H9 (cell line): ENCODE measurements around the gene ISG15. TPM values are rescaled to one million over a fixed set of nuclear protein-coding genes. Genes with fewer than 3 reads are reported as not detected.

Source experiments
- DNase-seq: peaks from one replicate; pipeline ENCODE4 v3.0.0-alpha.2; 2017
- H2AFZ ChIP-seq: one replicate; pipeline ENCODE4 v1.6.1; 2013; ENCODE audit warnings: mild to moderate bottlenecking, low read length, control low read depth, moderate library complexity
- H2AK5ac ChIP-seq: 2 replicates; pipeline ENCODE4 v1.6.1; 2013; ENCODE audit warnings: low read length, control low read depth, mixed read lengths; ENCODE audit not compliant: insufficient read length
- H2BK120ac ChIP-seq: one replicate; pipeline ENCODE4 v1.6.1; 2013; ENCODE audit warnings: low read depth, mild to moderate bottlenecking, low read length, control low read depth, inconsistent platforms; ENCODE audit not compliant: poor library complexity, severe bottlenecking
- H2BK12ac ChIP-seq: 2 replicates; pipeline ENCODE4 v1.6.1; 2013; ENCODE audit warnings: low read length, control low read depth, mixed read lengths, low read depth; ENCODE audit not compliant: insufficient read length
- H2BK15ac ChIP-seq: 2 replicates; pipeline ENCODE4 v1.6.1; 2013; ENCODE audit warnings: low read depth, low read length, control low read depth
- H2BK20ac ChIP-seq: one replicate; pipeline ENCODE4 v1.6.1; 2013; ENCODE audit warnings: low read depth, mild to moderate bottlenecking, low read length, control low read depth, inconsistent platforms; ENCODE audit not compliant: poor library complexity, severe bottlenecking
- H2BK5ac ChIP-seq: 2 replicates; pipeline ENCODE4 v1.6.1; 2013; ENCODE audit warnings: low read length, control low read depth, mixed read lengths; ENCODE audit not compliant: insufficient read length
- H3K14ac ChIP-seq: 2 replicates; pipeline ENCODE4 v1.6.1; 2013; ENCODE audit warnings: low read length, control low read depth; ENCODE audit not compliant: insufficient read depth
- H3K18ac ChIP-seq: 2 replicates; pipeline ENCODE4 v1.6.1; 2013; ENCODE audit warnings: low read depth, mild to moderate bottlenecking, mixed read lengths, low read length, control low read depth; ENCODE audit not compliant: insufficient read length
- H3K23ac ChIP-seq: 2 replicates; pipeline ENCODE4 v1.6.1; 2013; ENCODE audit warnings: low read length, control low read depth, mixed read lengths, low read depth; ENCODE audit not compliant: insufficient read length
- H3K23me2 ChIP-seq: 2 replicates; pipeline ENCODE4 v1.6.1; 2013; ENCODE audit warnings: low read depth, mild to moderate bottlenecking, mixed read lengths, low read length, control low read depth; ENCODE audit not compliant: insufficient read length, poor library complexity, severe bottlenecking
- H3K27ac ChIP-seq: 2 replicates; pipeline ENCODE4 v1.5.1; 2013; ENCODE audit warnings: low read length, control low read depth, mixed read lengths, low read depth; ENCODE audit not compliant: insufficient read length
- H3K27me3 ChIP-seq: 2 replicates; pipeline ENCODE4 v1.6.1; 2013; ENCODE audit warnings: low read length, control low read depth, inconsistent platforms; ENCODE audit not compliant: insufficient read depth
- H3K4ac ChIP-seq: 2 replicates; pipeline ENCODE4 v1.6.1; 2013; ENCODE audit warnings: low read depth, mild to moderate bottlenecking, control low read depth, inconsistent platforms, low read length, moderate library complexity
- H3K4me1 ChIP-seq: 2 replicates; pipeline ENCODE4 v1.6.1; 2013; ENCODE audit warnings: low read length, control low read depth, inconsistent platforms; ENCODE audit not compliant: insufficient read depth
- H3K4me2 ChIP-seq: 2 replicates; pipeline ENCODE4 v1.6.1; 2013; ENCODE audit warnings: low read length, control low read depth, mixed read lengths; ENCODE audit not compliant: insufficient read length, insufficient read depth
- H3K56ac ChIP-seq: 2 replicates; pipeline ENCODE4 v1.6.1; 2013; ENCODE audit warnings: low read depth, mild to moderate bottlenecking, mixed read lengths, low read length, control low read depth; ENCODE audit not compliant: insufficient read length
- H3K79me1 ChIP-seq: 2 replicates; pipeline ENCODE4 v1.6.1; 2013; ENCODE audit warnings: low read depth, mild to moderate bottlenecking, moderate library complexity, low read length, control low read depth, inconsistent platforms; ENCODE audit not compliant: insufficient read depth, poor library complexity, severe bottlenecking
- H3K79me2 ChIP-seq: 2 replicates; pipeline ENCODE4 v1.6.1; 2013; ENCODE audit warnings: low read length, control low read depth, inconsistent platforms; ENCODE audit not compliant: insufficient read depth
- H3K9ac ChIP-seq: 2 replicates; pipeline ENCODE4 v1.6.1; 2013; ENCODE audit warnings: low read length, control low read depth, mixed read lengths; ENCODE audit not compliant: insufficient read length; ENCODE audit errors: extremely low read depth
- H3K9me3 ChIP-seq: one replicate; pipeline ENCODE4 v1.6.1; 2013; ENCODE audit warnings: low read depth, low read length, inconsistent platforms; ENCODE audit not compliant: control insufficient read depth
- H3T11ph ChIP-seq: one replicate; pipeline ENCODE4 v1.6.1; 2013; ENCODE audit warnings: mild to moderate bottlenecking, low read length, control low read depth, inconsistent platforms
- H4K20me1 ChIP-seq: one replicate; pipeline ENCODE4 v1.6.1; 2013; ENCODE audit not compliant: control insufficient read depth, insufficient read length, insufficient read depth
- H4K5ac ChIP-seq: 2 replicates; pipeline ENCODE4 v1.6.1; 2013; ENCODE audit warnings: low read depth, mild to moderate bottlenecking, mixed read lengths, low read length, control low read depth; ENCODE audit not compliant: insufficient read length
- H4K8ac ChIP-seq: replicated peaks from 2 replicates; pipeline ENCODE4 v1.6.1; 2013; ENCODE audit warnings: low read length, control low read depth, mixed read lengths, low read depth; ENCODE audit not compliant: insufficient read length
- H4K91ac ChIP-seq: 2 replicates; pipeline ENCODE4 v1.6.1; 2013; ENCODE audit warnings: low read depth, mild to moderate bottlenecking, moderate library complexity, mixed read lengths, low read length, control low read depth; ENCODE audit not compliant: insufficient read length
- H3K27ac Mint-ChIP-seq, 3 experiments: 2 replicates in 2 of 3; 3 replicates in 1 of 3; pipeline ENCODE4 v1.8.0; 2020 to 2021; ENCODE audit warnings: mixed read lengths in 3 of 3, mild to moderate bottlenecking in 1 of 3, moderate library complexity in 1 of 3
- H3K27me3 Mint-ChIP-seq: 2 replicates; pipeline ENCODE4 v1.8.0; 2021; ENCODE audit warnings: low read depth, mild to moderate bottlenecking, moderate library complexity, mixed read lengths
- H3K36me3 Mint-ChIP-seq, 3 experiments: 2 replicates in 2 of 3; 3 replicates in 1 of 3; pipeline ENCODE4 v1.8.0; 2020 to 2021; ENCODE audit warnings: low read depth in 3 of 3, mixed read lengths in 3 of 3; ENCODE audit not compliant: insufficient read depth in 1 of 3
- H3K4me1 Mint-ChIP-seq, 2 experiments: 2 replicates each; pipeline ENCODE4 v1.8.0; 2020; ENCODE audit warnings: mixed read lengths in 2 of 2
- H3K4me3 Mint-ChIP-seq, 2 experiments: 2 replicates in 1 of 2; 3 replicates in 1 of 2; pipeline ENCODE4 v1.8.0; 2020 to 2021; ENCODE audit warnings: mild to moderate bottlenecking in 2 of 2, mixed read lengths in 2 of 2, moderate library complexity in 1 of 2
- H3K9me3 Mint-ChIP-seq, 2 experiments: 2 replicates in 1 of 2; 3 replicates in 1 of 2; pipeline ENCODE4 v1.8.0; 2020; ENCODE audit warnings: mild to moderate bottlenecking in 2 of 2, mixed read lengths in 2 of 2, moderate library complexity in 1 of 2
- WGBS: extraction: QIAGEN DNeasy Blood & Tissue Kit; methylation state at CpG from one replicate; pipeline ENCODE4 v1.1.7; 2013; ENCODE audit warnings: missing lambda C conversion rate, low lambda C conversion rate, mixed read lengths; ENCODE audit not compliant: insufficient read length; ENCODE audit errors: extremely low coverage; 5-methylcytosine and 5-hydroxymethylcytosine counted together
- total RNA-seq: library from RNA; stranded (reverse); gene quantifications from 2 replicates; pipeline ENCODE4 v1.2.1, GENCODE V29; 2021
- TF ChIP-seq, protein P1 (sequence below): fragments of 200-600 bp; sonication (generic); conservative IDR thresholded peaks from 3 replicates; pipeline ENCODE4 v1.8.0; 2021; ENCODE audit warnings: antibody characterized with exemption, mild to moderate bottlenecking

The ISG15 gene
- total RNA-seq, 1 experiment from 2014 or later = 39.7 TPM

GRCh38 chr1:1037366-1038327, 24.4 kb downstream of the ISG15 start:
- Histone ChIP-seq H2BK20ac (no peak overlapping the region), H4K5ac (no peak overlapping the region), H3K56ac (no peak overlapping the region), H3K4me1 (no peaks in the 10 kb centered on the region), H3K27me3 (no peaks in the 10 kb centered on the region; the same call in 1 of the 2 replicates), H2BK5ac (no peak overlapping the region), H3T11ph (no peak overlapping the region), H3K4me2 (no peak overlapping the region), H3K23me2 (peaks cover 13% of the 10 kb centered on the region), H3K79me2 (no peaks in the 10 kb centered on the region), H2AFZ (no peak overlapping the region), H3K9me3 (no peaks in the 10 kb centered on the region), H3K4ac (no peak overlapping the region), H2BK12ac (no peak overlapping the region), H3K18ac (no peak overlapping the region), H3K14ac (no peak overlapping the region), H3K79me1 (no peaks in the 10 kb centered on the region), H3K27ac (no peak overlapping the region), H4K91ac (no peak overlapping the region), H2BK15ac (no peak overlapping the region), H4K20me1 (no peaks in the 10 kb centered on the region), H3K23ac (no peak overlapping the region), H2BK120ac (no peak overlapping the region), H2AK5ac (no peak overlapping the region), H3K9ac (no peak overlapping the region), H4K8ac (no peak overlapping the region)
- Mint-ChIP-seq H3K4me3 (no peak overlapping the region), H3K9me3 (no peaks in the 10 kb centered on the region), H3K27ac (no peak overlapping the region; a peak in 1 of 7 replicates), H3K27me3 (peaks cover 51% of the 10 kb centered on the region), H3K4me1 (peaks cover 7 to 17% of the 10 kb centered on the region in 2 experiments), H3K36me3 (peaks cover 6 to 25% (median 20%) of the 10 kb centered on the region in 3 experiments; a peak in 6 of 7 replicates)
- TF ChIP-seq, protein P1, sequence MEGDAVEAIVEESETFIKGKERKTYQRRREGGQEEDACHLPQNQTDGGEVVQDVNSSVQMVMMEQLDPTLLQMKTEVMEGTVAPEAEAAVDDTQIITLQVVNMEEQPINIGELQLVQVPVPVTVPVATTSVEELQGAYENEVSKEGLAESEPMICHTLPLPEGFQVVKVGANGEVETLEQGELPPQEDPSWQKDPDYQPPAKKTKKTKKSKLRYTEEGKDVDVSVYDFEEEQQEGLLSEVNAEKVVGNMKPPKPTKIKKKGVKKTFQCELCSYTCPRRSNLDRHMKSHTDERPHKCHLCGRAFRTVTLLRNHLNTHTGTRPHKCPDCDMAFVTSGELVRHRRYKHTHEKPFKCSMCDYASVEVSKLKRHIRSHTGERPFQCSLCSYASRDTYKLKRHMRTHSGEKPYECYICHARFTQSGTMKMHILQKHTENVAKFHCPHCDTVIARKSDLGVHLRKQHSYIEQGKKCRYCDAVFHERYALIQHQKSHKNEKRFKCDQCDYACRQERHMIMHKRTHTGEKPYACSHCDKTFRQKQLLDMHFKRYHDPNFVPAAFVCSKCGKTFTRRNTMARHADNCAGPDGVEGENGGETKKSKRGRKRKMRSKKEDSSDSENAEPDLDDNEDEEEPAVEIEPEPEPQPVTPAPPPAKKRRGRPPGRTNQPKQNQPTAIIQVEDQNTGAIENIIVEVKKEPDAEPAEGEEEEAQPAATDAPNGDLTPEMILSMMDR = no peak
- no CpG with 5 or more reads among the region's 30 CpGs for WGBS
- DNase-seq = no peak
